HG03565 (cell line): ENCODE measurements around the gene ENTPD1.
"Not testable (repeated sequence)": the region's sequence is repeated elsewhere in the genome, so short reads cannot be mapped to it uniquely, and the experiment has no call there.

ENCODE experiments used
- ATAC-seq: cut with Tn5 transposase; IDR thresholded peaks from one replicate; pipeline ENCODE4 v1.9.1; 2021; ENCODE audit warnings: mild to moderate bottlenecking, moderate library complexity; ENCODE audit not compliant: unreplicated experiment

Gene ENTPD1, protein sequence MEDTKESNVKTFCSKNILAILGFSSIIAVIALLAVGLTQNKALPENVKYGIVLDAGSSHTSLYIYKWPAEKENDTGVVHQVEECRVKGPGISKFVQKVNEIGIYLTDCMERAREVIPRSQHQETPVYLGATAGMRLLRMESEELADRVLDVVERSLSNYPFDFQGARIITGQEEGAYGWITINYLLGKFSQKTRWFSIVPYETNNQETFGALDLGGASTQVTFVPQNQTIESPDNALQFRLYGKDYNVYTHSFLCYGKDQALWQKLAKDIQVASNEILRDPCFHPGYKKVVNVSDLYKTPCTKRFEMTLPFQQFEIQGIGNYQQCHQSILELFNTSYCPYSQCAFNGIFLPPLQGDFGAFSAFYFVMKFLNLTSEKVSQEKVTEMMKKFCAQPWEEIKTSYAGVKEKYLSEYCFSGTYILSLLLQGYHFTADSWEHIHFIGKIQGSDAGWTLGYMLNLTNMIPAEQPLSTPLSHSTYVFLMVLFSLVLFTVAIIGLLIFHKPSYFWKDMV

GRCh38 chr10:95756041-95756761, at the start of gene ENTPD1:
ENTPD1 (plus strand) TSS chr10:95756163; CDS start chr10:95756240, 77 bp downstream.
- no peak for ATAC-seq

DNA sequence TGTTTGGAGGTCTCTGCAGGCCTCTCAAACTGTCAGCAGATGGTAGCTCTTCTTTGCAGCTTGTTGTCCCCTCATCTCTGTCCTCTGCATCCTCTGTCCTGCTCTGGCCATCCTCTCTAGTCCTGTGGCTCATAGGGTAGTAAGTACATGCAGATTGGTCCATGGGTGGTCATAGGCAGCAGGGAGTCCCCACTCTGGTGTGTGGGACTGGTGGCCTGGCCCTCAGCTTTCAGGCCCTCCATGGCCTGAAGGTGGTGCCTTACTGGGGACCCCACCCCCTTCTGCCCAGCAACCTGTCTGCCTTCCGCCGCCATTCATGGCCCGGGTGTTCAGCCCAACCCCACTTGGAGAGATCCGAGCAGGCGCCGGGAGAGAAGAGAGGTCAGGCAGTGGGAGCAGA, 49.4 kb upstream of the ENTPD1 start:
- ATAC-seq = no peak

GRCh38 chr10:95706990-95707389, 49.0 kb upstream of the ENTPD1 start:
- no peak for ATAC-seq

GRCh38 chr10:95711492-95711891, 44.5 kb upstream of the ENTPD1 start:
- ATAC-seq = no peak

GRCh38 chr10:95716466-95716865, 39.5 kb upstream of the ENTPD1 start:
- ATAC-seq = no peak

- ATAC-seq = no peak
These were observed 39.1 kb upstream of the ENTPD1 start for GRCh38 chr10:95716866-95717265.

DNA sequence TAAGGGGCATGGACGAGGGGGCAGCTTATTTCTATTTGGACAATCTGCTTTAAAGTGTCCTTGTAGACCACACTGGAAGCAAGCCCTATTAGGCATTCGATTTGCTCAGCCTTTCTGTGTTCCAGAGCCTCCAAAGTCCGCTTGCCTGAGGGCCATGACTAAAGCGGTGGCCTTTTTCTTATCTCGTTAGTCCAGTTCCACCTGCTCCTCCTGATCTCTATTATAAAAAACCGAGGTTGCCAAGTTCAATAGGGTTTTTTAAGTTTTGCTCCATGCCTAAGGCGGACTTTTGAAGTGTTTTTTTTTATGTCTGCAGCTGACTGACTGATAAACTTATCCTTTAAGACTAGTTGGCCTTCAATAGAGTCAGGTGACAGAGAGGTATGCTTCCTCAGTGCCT, 35.2 kb upstream of the ENTPD1 start:
- ATAC-seq = not testable (repeated sequence)

DNA sequence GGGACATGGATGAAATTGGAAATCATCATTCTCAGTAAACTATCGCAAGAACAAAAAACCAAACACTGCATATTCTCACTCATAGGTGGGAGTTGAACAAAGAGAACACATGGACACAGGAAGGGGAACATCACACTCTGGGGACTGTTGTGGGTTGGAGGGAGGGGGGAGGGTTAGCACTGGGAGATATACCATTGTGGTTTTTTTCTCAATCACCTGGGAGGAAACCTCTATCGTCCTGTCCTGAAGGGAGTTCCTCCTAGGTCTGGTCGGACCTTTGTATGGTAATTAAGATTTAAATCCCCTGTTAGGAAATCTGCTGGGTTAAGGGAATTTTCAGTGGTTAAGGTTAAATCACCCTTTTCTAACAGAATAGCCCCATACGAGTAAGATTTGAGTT, 33.5 kb upstream of the ENTPD1 start:
- ATAC-seq = not testable (repeated sequence)

DNA sequence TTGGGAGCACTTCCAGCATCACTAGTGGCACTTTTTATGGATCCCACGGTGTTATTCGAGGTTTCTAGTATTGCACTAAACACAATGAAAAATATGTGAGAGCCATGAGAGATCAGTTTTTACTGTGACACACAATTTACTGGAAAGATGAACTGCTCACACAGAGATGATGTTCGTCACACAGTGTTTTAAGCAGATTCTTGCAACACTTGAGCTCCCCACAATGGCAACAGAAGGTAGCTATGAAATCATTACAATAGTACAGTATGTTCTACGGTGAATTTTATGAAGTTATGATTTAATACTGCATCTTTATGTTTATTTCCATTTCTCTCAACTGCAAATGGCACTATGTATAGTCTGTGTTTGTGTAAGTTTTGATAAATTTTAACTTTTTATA, 27.4 kb upstream of the ENTPD1 start:
- ATAC-seq = no peak

DNA sequence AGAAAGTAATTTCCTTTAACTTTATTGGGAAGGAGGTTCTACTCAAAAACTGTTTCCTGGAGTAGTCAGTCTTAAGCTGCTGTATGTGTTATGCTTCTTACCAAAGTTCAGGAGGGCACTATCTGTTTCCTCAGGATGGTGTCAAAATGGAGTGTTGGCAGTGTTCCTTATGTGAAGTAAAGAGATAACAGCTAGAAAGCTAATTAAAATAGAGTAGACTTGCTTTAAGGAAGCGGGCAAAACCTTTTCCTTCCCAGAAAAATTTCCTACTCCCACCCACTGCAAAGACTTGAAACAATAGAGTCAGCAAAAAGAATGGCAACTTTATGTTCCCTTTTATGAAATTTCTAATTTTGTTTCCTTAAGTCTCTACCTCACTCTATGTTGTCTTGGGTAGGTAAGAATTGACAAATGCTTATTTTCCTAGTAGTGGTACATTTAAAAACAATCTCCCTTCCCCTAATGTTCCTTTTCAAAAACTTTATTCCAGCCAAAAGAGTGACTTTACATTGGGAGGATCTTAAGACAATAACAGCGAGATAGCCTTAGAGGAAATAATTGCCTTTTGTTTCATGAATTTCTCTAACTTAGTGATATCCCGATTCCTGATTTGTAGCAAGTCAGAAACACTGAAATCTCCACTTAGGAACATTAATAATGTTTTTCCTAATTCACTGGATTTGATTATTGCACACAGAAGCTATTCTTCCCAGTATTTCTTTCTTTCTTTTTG, 26.5 kb upstream of the ENTPD1 start:
- no peak for ATAC-seq

GRCh38 chr10:95730233-95730632, 25.7 kb upstream of the ENTPD1 start:
- ATAC-seq = no peak

DNA sequence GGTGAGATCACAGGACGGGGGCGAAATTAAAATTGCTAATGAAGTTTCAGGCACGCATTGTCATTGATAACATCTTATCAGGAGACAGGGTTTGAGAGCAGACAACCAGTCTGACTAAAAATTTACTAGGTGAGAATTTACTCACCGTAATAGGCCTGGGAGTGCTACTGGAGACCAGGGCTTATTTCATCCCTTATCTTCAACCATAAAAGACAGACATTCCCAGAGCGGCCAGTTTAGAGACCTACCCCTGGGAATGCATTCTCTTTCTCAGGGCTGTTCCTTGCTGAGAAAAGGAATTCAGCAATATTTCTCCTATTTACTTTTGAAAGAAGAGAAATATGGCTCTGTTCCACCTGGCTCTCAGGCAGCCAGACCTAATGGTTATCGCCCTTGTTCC, 23.1 kb upstream of the ENTPD1 start:
- ATAC-seq = not testable (repeated sequence)

DNA sequence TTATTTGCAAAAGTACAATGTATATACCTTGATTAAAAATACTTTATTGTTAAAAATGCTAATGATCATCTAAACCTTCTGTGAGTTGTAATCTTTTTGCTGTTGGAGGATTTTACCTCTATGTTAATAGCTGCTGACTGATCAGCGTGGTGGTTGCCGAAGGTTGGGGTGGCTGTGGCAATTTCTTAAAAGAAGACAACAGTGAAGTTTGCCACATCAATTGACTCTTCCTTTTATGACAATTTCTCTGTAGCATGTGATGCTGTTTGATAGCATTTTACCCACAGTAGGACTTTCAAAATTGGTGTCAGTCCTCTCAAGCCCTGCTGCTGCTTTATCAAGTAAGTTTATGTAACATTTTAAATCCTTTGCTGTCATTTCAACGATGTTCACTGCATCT, 16.9 kb upstream of the ENTPD1 start:
- ATAC-seq = no peak

DNA sequence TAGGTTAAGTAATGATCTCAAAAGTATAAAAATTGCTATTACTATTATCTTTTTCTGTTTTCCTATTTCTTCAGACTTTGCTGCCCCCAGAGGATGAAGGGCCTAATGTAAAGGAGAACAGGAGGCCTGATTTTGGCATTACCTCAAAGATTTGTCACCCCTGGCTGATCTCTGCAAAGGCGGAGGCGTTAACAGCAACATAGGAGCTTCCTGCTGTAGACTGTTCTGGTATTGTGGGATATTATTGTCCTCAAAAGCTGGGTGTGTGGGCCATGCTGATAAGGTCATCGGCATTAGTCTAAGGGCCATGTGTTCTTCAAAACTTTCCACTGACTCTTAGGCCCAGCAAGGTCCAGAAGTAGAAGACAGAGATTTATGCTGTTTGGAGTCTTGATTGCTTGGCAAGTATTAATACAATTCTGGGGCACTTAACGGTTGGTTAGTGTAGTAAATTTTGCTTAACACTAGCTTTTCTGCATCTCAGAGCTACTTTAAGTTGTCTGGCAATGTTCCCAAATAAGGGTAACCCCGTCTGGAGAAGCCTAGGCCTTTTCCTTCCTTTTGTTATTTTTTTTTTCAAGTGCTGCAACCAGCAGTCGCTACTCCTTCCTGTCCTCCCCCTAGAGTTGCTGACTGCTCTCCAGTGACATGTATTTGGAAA, 14.0 kb upstream of the ENTPD1 start:
- ATAC-seq = peak; percentile 67

DNA sequence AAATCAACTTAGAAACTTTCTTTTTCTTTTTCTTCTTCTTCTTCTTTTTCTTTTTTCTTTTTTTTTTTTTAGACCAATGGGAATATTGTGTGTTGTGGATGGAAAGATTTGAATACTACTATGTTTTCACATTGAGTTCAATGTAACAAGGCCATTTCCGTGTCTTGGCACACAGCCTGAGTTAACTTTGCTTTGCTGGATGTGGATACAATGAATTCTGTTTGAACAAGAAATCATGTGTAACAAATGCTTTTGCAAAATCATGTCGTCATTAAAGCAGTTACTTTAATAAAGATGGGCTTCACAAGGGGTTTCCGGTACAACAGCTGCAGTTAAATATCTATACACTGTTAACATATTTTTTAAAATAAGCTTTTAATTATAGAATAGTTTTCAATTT, 13.5 kb upstream of the ENTPD1 start:
- peak; percentile 15 for ATAC-seq

DNA sequence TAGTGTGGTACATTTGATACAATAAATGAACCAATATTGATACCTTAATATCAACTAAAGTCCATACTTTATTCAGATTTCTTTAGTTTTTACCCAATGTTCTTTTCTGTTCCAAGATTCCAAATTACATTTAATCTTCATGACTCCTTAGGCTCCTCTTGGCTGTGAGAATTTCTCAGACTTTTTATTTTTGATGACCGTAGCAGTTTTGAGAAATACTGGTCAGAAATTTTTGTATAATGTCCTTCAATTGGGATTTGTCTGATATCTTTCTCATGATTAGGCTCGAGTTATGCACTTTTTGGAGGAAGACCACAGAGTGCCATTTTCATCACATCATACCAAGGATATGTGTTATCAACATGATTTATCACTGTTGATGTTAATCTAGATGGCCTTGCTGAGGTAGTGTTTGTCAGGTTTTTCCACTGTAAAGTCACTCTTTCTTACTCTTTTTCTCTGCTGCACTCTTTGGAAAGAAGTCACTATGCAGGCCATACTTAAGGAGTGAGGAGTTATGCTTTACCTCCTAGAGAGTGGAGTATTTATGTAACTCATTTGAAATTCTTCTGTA, 12.9 kb upstream of the ENTPD1 start:
- no peak for ATAC-seq

DNA sequence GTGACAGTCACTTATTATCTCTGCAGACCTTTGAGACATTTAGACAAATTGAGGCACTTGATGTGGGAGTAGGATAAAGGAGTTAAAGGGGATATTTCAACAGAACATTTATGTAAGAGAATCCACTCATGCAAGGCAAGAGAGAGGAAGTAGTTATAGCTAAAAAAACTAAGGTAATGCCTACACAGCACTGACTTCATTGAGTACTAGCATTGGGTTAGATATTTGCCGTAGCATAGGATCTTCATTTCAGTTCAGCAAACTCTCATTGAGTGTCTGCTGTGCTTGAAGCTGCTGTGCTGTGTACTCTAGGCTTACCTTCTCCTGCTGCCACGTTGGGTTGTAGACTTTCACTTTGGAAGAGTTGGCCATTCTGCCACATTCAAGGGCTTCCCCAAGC, 10.5 kb upstream of the ENTPD1 start:
- no peak for ATAC-seq

DNA sequence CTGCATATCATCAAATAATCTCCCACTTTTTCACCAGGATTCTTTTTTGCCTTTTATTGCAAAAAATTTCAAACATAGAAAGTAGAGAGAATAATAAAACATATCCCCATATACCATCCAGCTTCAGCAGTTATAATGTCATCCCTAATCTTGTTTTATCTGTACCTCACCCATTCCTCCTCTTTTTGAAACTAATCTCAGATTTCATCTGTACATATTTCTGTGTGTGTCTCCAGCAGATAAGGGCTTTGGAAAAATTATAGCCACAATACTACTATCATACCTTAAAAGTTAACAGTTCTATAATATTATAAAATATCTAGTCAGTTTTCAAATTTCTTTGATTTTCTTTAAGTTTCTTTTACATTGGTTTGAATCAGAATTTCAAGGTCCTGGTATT, 7.6 kb upstream of the ENTPD1 start:
- ATAC-seq = no peak

- ATAC-seq = peak; percentile 44
These were observed 405 bp upstream of the ENTPD1 start for GRCh38 chr10:95755511-95756004.
